Ovary (tissue), 9 donors: ENCODE measurements around the gene HORMAD2. TPM values are rescaled to one million over a fixed set of nuclear protein-coding genes. Genes with fewer than 3 reads are reported as not detected.

Source experiments
- DNase-seq, 5 donors: peaks; one replicate each; pipeline ENCODE4 v3.0.0-alpha.2; 2019 to 2020
- H3K27ac ChIP-seq, 2 donors: fragments of 200-600 bp; one replicate each; pipeline versions ENCODE4 v1.5.1 to v1.8.0; 2019 to 2022
- H3K27me3 ChIP-seq: fragments of 200-600 bp; one replicate; pipeline ENCODE4 v1.8.0; 2022
- H3K36me3 ChIP-seq: fragments of 200-600 bp; sonication (generic); one replicate; pipeline ENCODE4 v1.5.1; 2019
- H3K4me1 ChIP-seq: one replicate; pipeline ENCODE4 v1.8.1; 2013; ENCODE audit warnings: mild to moderate bottlenecking, moderate library complexity; ENCODE audit not compliant: insufficient read depth
- H3K4me3 ChIP-seq: fragments of 200-600 bp; sonication (generic); one replicate; pipeline ENCODE4 v1.5.1; 2017
- H3K9me3 ChIP-seq, 2 donors: fragments of 200-600 bp in 1 of 2; sonication (generic) in 1 of 2; one replicate each; pipeline versions ENCODE4 v1.5.1 to v1.8.1; 2013 to 2019; ENCODE audit warnings: mild to moderate bottlenecking in 1 of 2, moderate library complexity in 1 of 2
- EP300 ChIP-seq: sonication (generic); formaldehyde crosslinking; IDR thresholded peaks from one replicate; pipeline ENCODE4 v1.6.1; 2017; ENCODE audit warnings: antibody characterized with exemption
- POLR2A ChIP-seq: fragments of 450-650 bp; IDR thresholded peaks from one replicate; pipeline ENCODE4 v1.6.1; 2017; ENCODE audit warnings: antibody characterized with exemption, mild to moderate bottlenecking, moderate library complexity
- WGBS, 3 donors: extraction: QIAGEN DNeasy Blood & Tissue Kit in 1 of 3; methylation state at CpG; one replicate each; pipeline versions ENCODE4 v1.1.5 to v1.1.7; 2013 to 2017; 5-methylcytosine and 5-hydroxymethylcytosine counted together
- intact Hi-C, 4 donors: fragments of 100-400 bp; cut with DNase I; formaldehyde crosslinking; loops; one replicate each; pipeline versions ENCODE4 v1.11.0 to v1.15.1; 2022 to 2023
- polyA plus RNA-seq, 2 donors: library from polyadenylated mRNA; stranded (reverse); fragments of 200-250 nt in 1 of 2; fragments of 350-450 nt in 1 of 2; fragmentation: Illumina TruSeq in 1 of 2; extraction: RNeasy Lipid Tissue Mini Kit (QIAGEN cat#74804) in 1 of 2; gene quantifications; one replicate each; pipeline ENCODE4 v1.2.3, GENCODE V29; 2013 to 2014
- total RNA-seq, 7 donors: library from RNA; depleted of rRNA in 2 of 7; stranded (reverse); fragments of >200 nt in 2 of 7; fragmentation: NEBNext Ultra II Directional in 3 of 7; extraction: Animal tissue kit (Norgen Biotek cat#: 25700) in 3 of 7; gene quantifications; one replicate each; pipeline versions ENCODE4 v1.1.0 to v1.2.4, GENCODE V29; 2016 to 2023
- TF ChIP-seq, protein P1 (sequence below), 3 donors: fragments of 450-650 bp in 2 of 3; fragments of 200-600 bp in 1 of 3; IDR thresholded peaks; one replicate each; pipeline versions ENCODE4 v1.5.1 to v1.8.0; 2016 to 2022; ENCODE audit warnings: antibody characterized with exemption in 3 of 3, mild to moderate bottlenecking in 1 of 3
- donor health status: DM: no; HTN: no; CAD: no; lungs with moderate emphysema.
- donor health status: DM: no; HTN: no; CAD: no.
- donor health status: Bipolar disorder and iron deficiency.
- donor health status: DM: yes; HTN: yes; CAD: no.
- donor health status: DM: no; HTN: no; CAD: no.
- donor health status: DM: yes; HTN: yes; CAD: no.

Gene HORMAD2
- total and polyA plus RNA-seq, 9 donors, result not detected

DNA sequence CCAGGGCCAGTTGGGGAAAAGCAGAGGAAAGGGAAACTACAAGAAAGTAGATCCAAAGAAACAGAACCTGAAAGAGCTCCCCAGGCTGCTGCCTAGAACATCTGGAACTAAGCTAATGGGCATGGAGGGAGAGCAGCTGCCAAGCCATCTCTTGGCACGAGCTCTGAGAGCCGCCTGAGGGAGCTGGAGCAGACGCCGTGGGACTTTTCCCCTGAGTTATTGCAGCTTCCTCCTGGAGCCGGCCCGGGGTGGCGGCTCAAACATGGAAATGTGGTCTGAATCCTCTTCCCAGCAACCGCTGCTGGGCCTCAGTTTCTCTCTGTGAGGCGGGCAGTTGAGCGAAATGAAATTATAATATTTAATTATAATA, 124.5 kb downstream of the HORMAD2 start:
- Histone ChIP-seq H3K9me3 (no peaks in the 10 kb centered on the region), H3K36me3 (no peaks in the 10 kb centered on the region), H3K27me3 (no peaks in the 10 kb centered on the region), H3K27ac (peak overlapping the region in 1 of 2 donors; percentile 56), H3K4me1 (peaks cover 27% of the 10 kb centered on the region), H3K4me3 (no peak overlapping the region)
- TF ChIP-seq, protein P1, sequence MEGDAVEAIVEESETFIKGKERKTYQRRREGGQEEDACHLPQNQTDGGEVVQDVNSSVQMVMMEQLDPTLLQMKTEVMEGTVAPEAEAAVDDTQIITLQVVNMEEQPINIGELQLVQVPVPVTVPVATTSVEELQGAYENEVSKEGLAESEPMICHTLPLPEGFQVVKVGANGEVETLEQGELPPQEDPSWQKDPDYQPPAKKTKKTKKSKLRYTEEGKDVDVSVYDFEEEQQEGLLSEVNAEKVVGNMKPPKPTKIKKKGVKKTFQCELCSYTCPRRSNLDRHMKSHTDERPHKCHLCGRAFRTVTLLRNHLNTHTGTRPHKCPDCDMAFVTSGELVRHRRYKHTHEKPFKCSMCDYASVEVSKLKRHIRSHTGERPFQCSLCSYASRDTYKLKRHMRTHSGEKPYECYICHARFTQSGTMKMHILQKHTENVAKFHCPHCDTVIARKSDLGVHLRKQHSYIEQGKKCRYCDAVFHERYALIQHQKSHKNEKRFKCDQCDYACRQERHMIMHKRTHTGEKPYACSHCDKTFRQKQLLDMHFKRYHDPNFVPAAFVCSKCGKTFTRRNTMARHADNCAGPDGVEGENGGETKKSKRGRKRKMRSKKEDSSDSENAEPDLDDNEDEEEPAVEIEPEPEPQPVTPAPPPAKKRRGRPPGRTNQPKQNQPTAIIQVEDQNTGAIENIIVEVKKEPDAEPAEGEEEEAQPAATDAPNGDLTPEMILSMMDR (IDR thresholded peaks at IDR 0.05), result no peak
- no peak for TF ChIP-seq POLR2A
- TF ChIP-seq EP300, result no peak
- intact Hi-C loops, result loop anchor here in 1 of 4 donors (5.0 kb wide), 1 partner anchor 38 kb away; no protein-coding TSS in a partner anchor
- DNase-seq, result peak; percentile 41 to 73 (median 64)
- 24 to 29% (median 25%) methylated on average over 10 of the region's 10 CpGs for WGBS, 3 donors

DNA sequence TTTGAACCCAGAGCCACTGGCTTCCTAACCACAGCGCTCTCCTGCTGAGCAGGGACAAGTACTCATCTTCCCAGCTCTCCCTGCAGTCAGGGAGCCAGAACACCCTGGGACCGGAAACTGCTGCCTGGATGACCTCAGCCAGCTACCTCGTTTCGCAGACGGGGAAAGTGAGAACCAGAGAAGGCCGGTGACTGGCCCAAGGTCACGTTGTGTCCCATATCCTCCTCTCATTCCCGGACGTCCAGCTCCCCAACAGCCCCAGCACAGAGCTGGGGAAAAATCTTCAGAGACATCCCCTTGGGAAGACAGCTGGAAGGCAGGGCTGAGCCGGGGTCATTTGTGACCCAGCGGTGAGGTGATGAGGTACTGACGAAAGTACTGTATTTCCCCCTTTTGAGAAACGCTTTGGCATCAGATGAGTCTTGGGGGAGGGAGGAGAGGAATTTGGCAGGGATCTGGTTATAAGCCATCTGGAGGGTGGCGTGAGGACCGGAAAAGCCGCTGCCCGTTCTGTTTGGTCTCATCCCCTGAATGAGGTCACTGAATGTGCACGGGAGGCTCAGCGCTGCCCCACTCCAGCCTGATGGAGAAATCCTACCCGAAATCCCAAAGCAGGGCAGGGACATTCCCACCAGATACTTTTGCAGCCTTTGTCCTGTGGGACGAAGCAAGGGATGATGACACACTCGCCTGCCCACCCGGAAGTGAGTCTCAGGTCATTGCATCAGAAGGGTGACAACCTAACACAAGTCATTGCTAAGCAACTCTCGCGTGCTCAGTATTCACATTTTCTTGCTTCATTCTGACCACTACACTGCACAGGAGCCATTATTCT, 125.2 kb downstream of the HORMAD2 start:
- no peaks in the 10 kb centered on the region for H3K27me3 ChIP-seq
- no peak for TF ChIP-seq EP300
- TF ChIP-seq, protein P1 (IDR thresholded peaks at IDR 0.05), result no peak
- TF ChIP-seq POLR2A, result no peak
- DNase-seq, result peak in 3 of 5 donors; percentile 38 to 59 (median 57)
- H3K4me1 ChIP-seq, result peaks cover 27% of the 10 kb centered on the region
- H3K27ac ChIP-seq, result peak overlapping the region in 1 of 2 donors; percentile 56
- H3K9me3 ChIP-seq, result no peaks in the 10 kb centered on the region
- no peaks in the 10 kb centered on the region for H3K36me3 ChIP-seq
- WGBS, 3 donors, result 23 to 33% (median 29%) methylated on average over 25 of the region's 25 CpGs
- no peak overlapping the region for H3K4me3 ChIP-seq
- intact Hi-C loops, result loop anchor here in 1 of 4 donors (5.0 kb wide), 1 partner anchor 37 kb away; no protein-coding TSS in a partner anchor

DNA sequence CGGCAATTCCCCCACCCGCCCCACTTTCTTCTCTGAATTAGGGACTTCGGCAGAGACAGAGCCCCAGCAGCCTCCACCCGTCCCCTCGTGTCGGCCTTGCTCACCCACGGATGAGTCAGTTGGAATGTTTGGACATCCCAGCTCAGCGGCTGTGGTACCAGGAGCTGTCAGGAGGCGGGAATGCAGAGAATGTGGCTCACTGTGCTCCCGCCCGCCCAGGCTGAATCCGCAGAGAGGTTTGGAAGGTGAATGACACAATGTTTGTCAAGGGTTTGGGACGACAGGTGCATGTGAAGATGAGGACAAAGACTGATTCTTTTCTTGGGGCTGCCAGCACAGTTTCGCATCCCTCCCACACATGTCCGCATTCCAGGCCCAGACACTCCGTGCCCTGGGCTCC, 126.7 kb downstream of the HORMAD2 start:
- Histone ChIP-seq H3K4me1 (peaks cover 25% of the 10 kb centered on the region), H3K9me3 (no peaks in the 10 kb centered on the region), H3K36me3 (no peaks in the 10 kb centered on the region), H3K27me3 (no peaks in the 10 kb centered on the region), H3K4me3 (no peak overlapping the region), H3K27ac (no peak overlapping the region)
- intact Hi-C loops, result loop anchor here in 1 of 4 donors (5.0 kb wide), 1 partner anchor 35 kb away; no protein-coding TSS in a partner anchor
- TF ChIP-seq EP300 (no peak), POLR2A (no peak)
- TF ChIP-seq, protein P1 (IDR thresholded peaks at IDR 0.05), result peak in 1 of 3 donors; percentile 12
- DNase-seq, result peak in 4 of 5 donors; percentile 37 to 67 (median 56)
- WGBS, 3 donors, result 16 to 26% (median 17%) methylated on average over 16 of the region's 16 CpGs

DNA sequence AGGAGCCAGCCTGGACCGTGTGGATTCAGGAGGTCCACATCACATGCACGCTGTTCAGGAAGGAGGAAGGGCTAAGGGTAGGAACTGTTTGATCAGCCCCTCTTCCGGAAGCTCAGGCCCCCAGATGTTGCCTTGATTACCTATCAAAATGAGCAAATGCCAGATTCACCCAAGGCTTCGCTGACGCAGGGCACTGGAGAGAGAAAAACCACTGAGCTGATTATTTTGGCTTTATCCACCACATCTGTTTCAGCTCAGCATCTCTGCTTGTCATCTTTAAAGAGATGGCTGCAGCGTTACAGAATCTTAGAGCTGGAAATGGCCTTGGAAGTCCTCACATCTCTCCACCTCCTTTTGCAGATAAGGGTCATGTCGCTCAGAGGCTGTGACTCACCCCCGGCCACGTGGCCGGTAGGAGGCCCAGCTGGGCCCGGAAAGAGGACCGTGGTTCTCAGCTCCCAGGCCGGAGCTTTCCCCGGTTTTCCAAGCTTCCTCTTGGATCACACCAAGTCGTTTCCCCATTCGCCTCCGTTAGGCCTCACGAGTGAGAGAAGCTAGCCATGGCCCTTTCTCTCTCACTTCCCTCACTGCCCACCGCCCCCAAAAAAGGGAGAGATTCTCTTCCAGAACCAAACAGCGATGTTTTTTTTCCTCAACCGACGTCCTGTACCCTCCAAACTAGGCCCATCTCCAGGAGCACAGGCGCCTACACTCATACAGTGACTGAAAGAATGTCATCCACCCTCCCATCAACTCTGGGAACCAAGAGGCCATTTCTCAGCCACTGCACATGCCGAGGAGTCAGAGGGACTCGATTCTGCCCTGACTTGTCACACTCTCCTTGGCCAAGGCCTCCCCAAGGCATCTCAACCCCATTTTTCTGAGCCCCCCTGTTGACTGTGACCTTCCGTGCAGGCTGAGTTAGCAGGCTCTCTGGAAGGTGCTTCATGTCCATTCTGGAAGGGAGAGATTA, 128.7 kb downstream of the HORMAD2 start:
- TF ChIP-seq EP300 (no peak), POLR2A (peak; percentile 11)
- TF ChIP-seq, protein P1 (IDR thresholded peaks at IDR 0.05), result no peak
- 24 to 25% (median 25%) methylated on average over 26 of the region's 26 CpGs for WGBS, 3 donors
- intact Hi-C loops, result loop anchor here in 1 of 4 donors (5.0 kb wide), 1 partner anchor 33 kb away; no protein-coding TSS in a partner anchor
- Histone ChIP-seq H3K9me3 (no peaks in the 10 kb centered on the region), H3K4me3 (no peak overlapping the region), H3K36me3 (no peaks in the 10 kb centered on the region), H3K27ac (peak overlapping the region; percentile 53 to 75), H3K4me1 (peaks cover 22% of the 10 kb centered on the region), H3K27me3 (no peaks in the 10 kb centered on the region)
- DNase-seq, result peak; percentile 75 to 82 (median 78)
